Ishikawa (cell line): ENCODE results near the gene MT1F.
A peak's percentile ranks its signal among the peaks of the same experiment; 100 is the strongest.

Experiments
- CEBPB ChIP-seq: IDR thresholded peaks from 2 replicates; pipeline ENCODE4 v1.6.1; 2012
- CREB1 ChIP-seq: IDR thresholded peaks from 2 replicates; pipeline ENCODE4 v1.6.1; 2012; ENCODE audit warnings: low read depth
- EGR1 ChIP-seq: IDR thresholded peaks from 2 replicates; pipeline ENCODE4 v1.6.1; 2012
- EP300 ChIP-seq: IDR thresholded peaks from 2 replicates; pipeline ENCODE4 v1.6.1; 2012; ENCODE audit warnings: borderline replicate concordance
- FOXM1 ChIP-seq: IDR thresholded peaks from 2 replicates; pipeline ENCODE4 v1.6.1; 2012; ENCODE audit warnings: low read depth, borderline replicate concordance
- MAX ChIP-seq: IDR thresholded peaks from 2 replicates; pipeline ENCODE4 v1.6.1; 2012
- NFIC ChIP-seq: IDR thresholded peaks from 2 replicates; pipeline ENCODE4 v1.6.1; 2012
- RAD21 ChIP-seq: IDR thresholded peaks from 2 replicates; pipeline ENCODE4 v1.6.1; 2012; ENCODE audit warnings: low read depth
- REST ChIP-seq: IDR thresholded peaks from 2 replicates; pipeline ENCODE4 v1.6.1; 2012; ENCODE audit warnings: low read depth, mild to moderate bottlenecking
- TAF1 ChIP-seq: IDR thresholded peaks from 2 replicates; pipeline ENCODE4 v1.6.1; 2012; ENCODE audit warnings: low read depth, mild to moderate bottlenecking
- TCF12 ChIP-seq: IDR thresholded peaks from 2 replicates; pipeline ENCODE4 v1.6.1; 2012; ENCODE audit warnings: low read depth
- TEAD4 ChIP-seq: IDR thresholded peaks from 2 replicates; pipeline ENCODE4 v1.6.1; 2012
- YY1 ChIP-seq: IDR thresholded peaks from 2 replicates; pipeline ENCODE4 v1.6.1; 2012; ENCODE audit warnings: low read depth
- ZBTB7A ChIP-seq: IDR thresholded peaks from 2 replicates; pipeline ENCODE4 v1.6.1; 2012; ENCODE audit warnings: low read depth
- TF ChIP-seq, protein P1 (sequence below): IDR thresholded peaks from 2 replicates; pipeline ENCODE4 v1.6.1; 2012

Gene MT1F

DNA sequence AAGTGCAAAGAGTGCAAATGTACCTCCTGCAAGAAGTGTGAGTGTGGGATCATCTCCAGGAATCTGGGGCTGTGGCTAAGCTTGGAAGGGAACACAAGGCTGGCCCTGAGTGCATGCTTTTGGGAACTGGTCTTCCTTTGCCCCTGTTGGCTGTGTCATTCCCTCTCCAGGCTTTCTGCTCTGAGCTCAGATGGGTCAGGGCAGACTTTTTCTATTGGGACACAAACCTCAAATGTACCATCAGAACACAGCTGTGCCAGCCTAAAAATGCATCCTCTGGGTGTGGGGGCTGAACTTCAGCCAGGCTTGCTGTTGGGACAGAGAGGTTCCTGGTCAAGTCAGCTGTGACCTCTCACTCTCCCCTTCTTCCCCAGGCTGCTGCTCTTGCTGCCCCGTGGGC lies 5.2 kb upstream of the MT1F start:
- TF ChIP-seq RAD21 (no peak), TAF1 (no peak), TCF12 (no peak), FOXM1 (no peak)

DNA sequence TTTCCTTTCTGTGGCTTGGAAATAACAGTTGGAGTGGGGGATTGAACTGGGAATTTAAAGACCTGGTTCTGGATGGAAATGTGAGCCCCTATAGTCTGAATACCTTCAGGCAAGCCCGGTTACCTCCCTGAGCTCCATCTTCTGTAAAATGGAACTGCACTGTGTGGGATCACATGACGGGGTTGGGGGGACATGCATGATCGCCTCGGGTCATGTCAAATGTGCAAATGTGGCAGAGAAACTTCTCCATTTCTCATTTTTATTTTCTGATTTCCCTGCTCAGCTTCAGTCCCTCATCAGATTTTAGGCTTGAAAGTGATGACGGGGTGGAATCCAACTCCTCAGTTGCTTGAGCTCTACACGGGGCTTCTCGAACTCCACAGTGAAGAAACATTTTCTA lies 4.5 kb upstream of the MT1F start:
- TF ChIP-seq REST (no peak), MAX (no peak), FOXM1 (no peak), TAF1 (no peak)
- TF ChIP-seq, protein P1, sequence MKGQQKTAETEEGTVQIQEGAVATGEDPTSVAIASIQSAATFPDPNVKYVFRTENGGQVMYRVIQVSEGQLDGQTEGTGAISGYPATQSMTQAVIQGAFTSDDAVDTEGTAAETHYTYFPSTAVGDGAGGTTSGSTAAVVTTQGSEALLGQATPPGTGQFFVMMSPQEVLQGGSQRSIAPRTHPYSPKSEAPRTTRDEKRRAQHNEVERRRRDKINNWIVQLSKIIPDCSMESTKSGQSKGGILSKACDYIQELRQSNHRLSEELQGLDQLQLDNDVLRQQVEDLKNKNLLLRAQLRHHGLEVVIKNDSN = 0 out of 2 replicates have a peak, but pooled peaks have one; percentile 18

DNA sequence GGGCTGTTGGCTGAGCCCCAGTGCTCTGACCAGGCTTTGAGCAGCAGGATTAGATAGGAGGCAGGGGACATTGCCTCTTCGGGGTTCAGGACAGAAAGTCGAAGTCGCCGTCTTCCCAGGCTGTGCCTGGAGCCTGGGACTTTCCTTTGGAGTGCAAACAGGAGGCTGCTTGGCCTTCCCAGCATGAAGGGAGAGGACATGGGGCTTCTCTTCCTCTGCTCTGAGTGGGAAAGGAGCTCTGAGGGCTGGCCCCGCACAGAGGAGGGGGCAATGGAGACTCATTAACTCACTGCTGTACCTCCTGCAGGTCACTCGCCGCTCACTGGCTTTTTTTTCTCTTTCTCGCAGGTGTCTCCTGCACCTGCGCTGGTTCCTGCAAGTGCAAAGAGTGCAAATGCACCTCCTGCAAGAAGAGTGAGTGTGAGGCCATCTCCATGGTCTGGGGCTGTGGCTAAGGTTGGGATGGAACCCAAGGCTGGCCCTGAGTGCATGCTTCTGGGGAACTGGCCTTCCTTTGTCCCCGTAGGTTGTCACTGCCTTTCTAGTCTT lies 642 bp downstream of the MT1F start:
- no peak for TF ChIP-seq TAF1
- no peak for TF ChIP-seq TCF12
- TF ChIP-seq CEBPB = no peak
- TF ChIP-seq, protein P1 = no peak
- no peak for TF ChIP-seq YY1
- no peak for TF ChIP-seq REST
- TF ChIP-seq ZBTB7A = no peak
- no peak for TF ChIP-seq NFIC
- TF ChIP-seq FOXM1 = no peak
- no peak for TF ChIP-seq EP300

DNA sequence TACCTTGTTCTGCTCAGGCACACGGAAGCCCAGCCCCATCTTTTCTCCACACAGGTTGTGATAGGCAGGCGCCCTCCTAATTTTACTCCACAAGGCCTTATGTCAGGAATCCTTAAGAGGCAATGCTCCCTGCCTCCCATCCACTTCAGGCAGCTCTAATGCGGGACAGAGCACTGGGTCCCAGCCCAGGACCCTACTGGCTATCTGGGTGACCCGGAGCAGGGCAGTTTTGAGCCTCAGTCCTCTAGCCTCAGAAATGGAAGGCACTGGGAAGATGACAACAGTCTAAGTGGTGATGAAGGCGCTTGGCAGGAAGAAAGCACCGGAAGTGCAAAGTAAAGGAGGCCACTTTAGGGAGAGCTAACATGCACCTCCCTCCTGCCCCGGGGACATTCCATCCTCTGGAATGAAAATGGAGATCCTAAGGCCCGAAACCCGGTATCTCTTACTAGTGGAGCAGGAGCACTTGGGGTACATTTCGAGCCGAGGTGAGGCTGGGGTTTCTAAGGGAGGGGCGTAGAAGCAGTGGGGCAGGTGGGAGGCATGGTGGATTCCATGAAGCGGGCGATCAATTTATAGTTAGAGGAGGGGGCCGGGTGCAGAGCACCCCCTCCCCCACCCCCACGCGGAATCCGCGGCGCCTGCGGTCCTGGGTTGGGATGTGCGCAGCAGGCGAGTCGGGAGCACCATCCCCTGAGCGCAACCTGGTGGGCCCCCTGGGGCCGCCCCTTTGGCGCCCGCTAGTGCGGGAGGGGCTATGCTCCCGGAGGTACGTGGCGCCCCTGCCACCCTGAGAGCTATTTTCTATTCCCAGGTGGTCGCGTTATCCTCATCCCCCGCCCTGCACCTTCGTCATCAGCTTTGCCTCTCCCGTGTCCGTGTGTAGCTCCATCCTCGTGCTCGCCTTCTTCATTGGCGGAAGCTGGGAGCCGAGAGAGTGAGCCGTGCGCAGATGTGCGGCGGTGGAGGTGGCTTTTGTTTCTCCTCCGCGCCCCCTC lies 4.9 kb downstream of the MT1F start:
- TF ChIP-seq REST (no peak), FOXM1 (no peak), MAX (no peak), TCF12 (no peak), NFIC (no peak), ZBTB7A (no peak), CREB1 (no peak), CEBPB (no peak), YY1 (no peak), EGR1 (no peak), TAF1 (no peak), RAD21 (no peak), TEAD4 (no peak), EP300 (no peak)
- TF ChIP-seq, protein P1 = no peak
